ENCODE measurements around the gene GFER. TPM values are rescaled to one million over a fixed set of nuclear protein-coding genes. Genes with fewer than 3 reads are reported as not detected.

GFER gene
- total RNA-seq, 1 experiment from 2014 or later = 58.5 TPM

- Mint-ChIP-seq H3K9me3 (no peaks in the 10 kb centered on the region), H3K4me1 (no peaks in the 10 kb centered on the region), H3K27ac (no peak overlapping the region), H3K27me3 (ENCODE audit: low read depth) (no peaks in the 10 kb centered on the region), H3K36me3 (no peaks in the 10 kb centered on the region), H3K4me3 (no peak overlapping the region)
- DNase-seq (ENCODE audit: low spot score) (no peak), ATAC-seq (no peak)
- no peak for TF ChIP-seq MLX (CRISPR knock-in tag; IDR thresholded peaks at IDR 0.05)
- peak; percentile 36; the same call in 1 of the 2 replicates for TF ChIP-seq GABPB1 (CRISPR knock-in tag; IDR thresholded peaks at IDR 0.05)
- no peak for TF ChIP-seq ZNF512 (CRISPR knock-in tag; IDR thresholded peaks at IDR 0.05; ENCODE audit: borderline replicate concordance)
- ChIA-PET CTCF (interaction anchor here (1.0 to 2.3 kb wide), 4 partner anchors 12 to 105 kb away, joined by 3 to 12 read pairs (median 5); no protein-coding TSS in a partner anchor), POLR2A (no interaction called here)
Observed at GRCh38 chr16:2035431-2036199, 51.6 kb downstream of the GFER start.

- ATAC-seq = no peak
- no peaks in the 10 kb centered on the region for H3K4me1 Mint-ChIP-seq
Observed at GRCh38 chr16:2036200-2036966, 52.4 kb downstream of the GFER start.

More at GRCh38 chr16:2036200-2036966, 52.4 kb downstream of the GFER start:
- DNase-seq (ENCODE audit: low spot score) = no peak
- Mint-ChIP-seq H3K9me3 (no peaks in the 10 kb centered on the region), H3K27me3 (ENCODE audit: low read depth) (no peaks in the 10 kb centered on the region), H3K36me3 (no peaks in the 10 kb centered on the region), H3K27ac (no peak overlapping the region), H3K4me3 (no peak overlapping the region)
- POLR2A ChIA-PET = no interaction called here
- TF ChIP-seq ERG (CRISPR knock-in tag; IDR thresholded peaks at IDR 0.05) (no peak), KAT7 (CRISPR knock-in tag; IDR thresholded peaks at IDR 0.05; ENCODE audit: borderline replicate concordance) (no peak), ZNF416 (CRISPR knock-in tag; IDR thresholded peaks at IDR 0.05) (no peak), SP1 (CRISPR knock-in tag; conservative IDR thresholded peaks at IDR 0.05) (no peak), ZNF512 (CRISPR knock-in tag; IDR thresholded peaks at IDR 0.05; ENCODE audit: borderline replicate concordance) (no peak), CREM (CRISPR knock-in tag; IDR thresholded peaks at IDR 0.05) (no peak), FOXK1 (CRISPR knock-in tag; IDR thresholded peaks at IDR 0.05) (no peak), ATF1 (CRISPR knock-in tag; IDR thresholded peaks at IDR 0.05) (no peak), HMGXB4 (CRISPR knock-in tag; IDR thresholded peaks at IDR 0.05) (no peak), NFYB (CRISPR knock-in tag; conservative IDR thresholded peaks at IDR 0.05; ENCODE audit: low read depth) (no peak), ARID4B (CRISPR knock-in tag; IDR thresholded peaks at IDR 0.05; ENCODE audit: borderline replicate concordance) (no peak), ATF3 (CRISPR knock-in tag; conservative IDR thresholded peaks at IDR 0.05) (no peak), CTCF (IDR thresholded peaks at IDR 0.05) (no peak), USF2 (CRISPR knock-in tag; IDR thresholded peaks at IDR 0.05) (no peak)
- CTCF ChIA-PET = interaction anchor here (1.4 to 2.3 kb wide), 3 partner anchors 13 to 104 kb away, joined by 4 to 12 read pairs (median 6); no protein-coding TSS in a partner anchor
